Astrocyte (in vitro differentiated cells and primary cell): Measurements from ENCODE around the gene TUBE1. TPM values are rescaled to one million over a fixed set of nuclear protein-coding genes. Genes with fewer than 3 reads are reported as not detected.

Source experiments
- DNase-seq: peaks from one replicate; pipeline ENCODE4 v3.0.0-alpha.2; 2010; ENCODE audit warnings: low read depth
- FAIRE-seq: peaks from 2 replicates; lab custom pipeline; 2011; peaks lifted over from hg19 to GRCh38; lab: Jason Lieb, UNC
- H2AFZ ChIP-seq: 2 replicates; pipeline ENCODE4 v1.6.0; 2012; ENCODE audit warnings: low read depth, low read length, inconsistent platforms
- H3K27ac ChIP-seq: 2 replicates; pipeline ENCODE4 v1.5.1; 2011; ENCODE audit warnings: low read depth, low read length, inconsistent platforms
- H3K27me3 ChIP-seq: 2 replicates; pipeline ENCODE4 v1.6.0; 2011; ENCODE audit warnings: low read length, inconsistent platforms; ENCODE audit not compliant: insufficient read depth
- H3K36me3 ChIP-seq: 2 replicates; pipeline ENCODE4 v1.5.1; 2011; ENCODE audit warnings: low read length, inconsistent platforms; ENCODE audit not compliant: insufficient read depth
- H3K4me1 ChIP-seq: 2 replicates; pipeline ENCODE4 v1.5.1; 2011; ENCODE audit warnings: low read length, inconsistent platforms; ENCODE audit not compliant: insufficient read depth
- H3K4me2 ChIP-seq: 2 replicates; pipeline ENCODE4 v1.6.0; 2012; ENCODE audit warnings: low read length, inconsistent platforms
- H3K4me3 ChIP-seq: 2 replicates; pipeline ENCODE4 v1.5.1; 2011; ENCODE audit warnings: low read depth, mild to moderate bottlenecking, low read length, inconsistent platforms; ENCODE audit not compliant: insufficient read depth
- H3K79me2 ChIP-seq: 2 replicates; pipeline ENCODE4 v1.6.0; 2012; ENCODE audit warnings: mild to moderate bottlenecking, low read length, inconsistent platforms; ENCODE audit not compliant: insufficient read depth
- H3K9ac ChIP-seq: 2 replicates; pipeline ENCODE4 v1.6.0; 2012; ENCODE audit warnings: mild to moderate bottlenecking, low read length, inconsistent platforms
- H3K9me3 ChIP-seq: 2 replicates; pipeline ENCODE4 v1.5.1; 2012; ENCODE audit warnings: low read depth, mild to moderate bottlenecking, low read length, inconsistent platforms; ENCODE audit not compliant: insufficient read depth
- H4K20me1 ChIP-seq: 2 replicates; pipeline ENCODE4 v1.6.0; 2012; ENCODE audit warnings: low read length, inconsistent platforms; ENCODE audit not compliant: insufficient read depth
- H3K27ac Mint-ChIP-seq: one replicate; pipeline ENCODE4 v1.8.0; 2021; ENCODE audit warnings: mild to moderate bottlenecking, mixed read lengths; ENCODE audit not compliant: unreplicated experiment
- H3K27me3 Mint-ChIP-seq: one replicate; pipeline ENCODE4 v1.8.0; 2021; ENCODE audit warnings: low read depth, mixed read lengths; ENCODE audit not compliant: unreplicated experiment
- H3K36me3 Mint-ChIP-seq: one replicate; pipeline ENCODE4 v1.8.0; 2021; ENCODE audit warnings: low read depth, mixed read lengths; ENCODE audit not compliant: unreplicated experiment
- H3K4me1 Mint-ChIP-seq: one replicate; pipeline ENCODE4 v1.8.0; 2021; ENCODE audit warnings: low read depth, mixed read lengths; ENCODE audit not compliant: unreplicated experiment
- H3K4me3 Mint-ChIP-seq: one replicate; pipeline ENCODE4 v1.8.0; 2021; ENCODE audit warnings: mild to moderate bottlenecking, moderate library complexity, mixed read lengths; ENCODE audit not compliant: unreplicated experiment
- H3K9me3 Mint-ChIP-seq: one replicate; pipeline ENCODE4 v1.8.0; 2021; ENCODE audit warnings: mild to moderate bottlenecking, mixed read lengths; ENCODE audit not compliant: unreplicated experiment
- EZH2 ChIP-seq: IDR thresholded peaks from 2 replicates; pipeline ENCODE4 v1.6.1; 2012; ENCODE audit warnings: mild to moderate bottlenecking, low read length, inconsistent platforms; ENCODE audit not compliant: insufficient read depth
- total RNA-seq: library from RNA; stranded (reverse); gene quantifications from 2 replicates; pipeline ENCODE4 v1.2.1, GENCODE V29; 2021
- TF ChIP-seq, protein P1 (sequence below): IDR thresholded peaks from 2 replicates; pipeline ENCODE4 v1.5.1; 2011; ENCODE audit warnings: low read depth, mild to moderate bottlenecking, inconsistent platforms, low read length, moderate library complexity; ENCODE audit not compliant: insufficient read depth

TUBE1 gene
- total RNA-seq, 1 donor from 2014 or later, result 17.7 TPM

- no peak for DNase-seq
- no peaks in the 10 kb centered on the region for H3K36me3 ChIP-seq
- Mint-ChIP-seq H3K4me3 (no peak overlapping the region), H3K27me3 (peaks cover 8% of the 10 kb centered on the region), H3K9me3 (peaks cover 5% of the 10 kb centered on the region), H3K36me3 (peaks cover 5% of the 10 kb centered on the region), H3K27ac (no peak overlapping the region), H3K4me1 (peaks cover 3% of the 10 kb centered on the region)
- H3K79me2 ChIP-seq, result no peaks in the 10 kb centered on the region
- no peak overlapping the region for H3K9ac ChIP-seq
- H3K4me2 ChIP-seq, result no peak overlapping the region
- H2AFZ ChIP-seq, result no peak overlapping the region
- no peak overlapping the region for H3K4me3 ChIP-seq
- TF ChIP-seq, protein P1, sequence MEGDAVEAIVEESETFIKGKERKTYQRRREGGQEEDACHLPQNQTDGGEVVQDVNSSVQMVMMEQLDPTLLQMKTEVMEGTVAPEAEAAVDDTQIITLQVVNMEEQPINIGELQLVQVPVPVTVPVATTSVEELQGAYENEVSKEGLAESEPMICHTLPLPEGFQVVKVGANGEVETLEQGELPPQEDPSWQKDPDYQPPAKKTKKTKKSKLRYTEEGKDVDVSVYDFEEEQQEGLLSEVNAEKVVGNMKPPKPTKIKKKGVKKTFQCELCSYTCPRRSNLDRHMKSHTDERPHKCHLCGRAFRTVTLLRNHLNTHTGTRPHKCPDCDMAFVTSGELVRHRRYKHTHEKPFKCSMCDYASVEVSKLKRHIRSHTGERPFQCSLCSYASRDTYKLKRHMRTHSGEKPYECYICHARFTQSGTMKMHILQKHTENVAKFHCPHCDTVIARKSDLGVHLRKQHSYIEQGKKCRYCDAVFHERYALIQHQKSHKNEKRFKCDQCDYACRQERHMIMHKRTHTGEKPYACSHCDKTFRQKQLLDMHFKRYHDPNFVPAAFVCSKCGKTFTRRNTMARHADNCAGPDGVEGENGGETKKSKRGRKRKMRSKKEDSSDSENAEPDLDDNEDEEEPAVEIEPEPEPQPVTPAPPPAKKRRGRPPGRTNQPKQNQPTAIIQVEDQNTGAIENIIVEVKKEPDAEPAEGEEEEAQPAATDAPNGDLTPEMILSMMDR, result no peak
- no peak for TF ChIP-seq EZH2
- H3K27me3 ChIP-seq, result no peaks in the 10 kb centered on the region
- no peak overlapping the region for H3K27ac ChIP-seq
- no peaks in the 10 kb centered on the region for H3K4me1 ChIP-seq
- H3K9me3 ChIP-seq, result peaks cover 4% of the 10 kb centered on the region
- H4K20me1 ChIP-seq, result no peaks in the 10 kb centered on the region
- no peak for FAIRE-seq
Observed at GRCh38 chr6:112027942-112028674, 59.2 kb downstream of the TUBE1 start.

GRCh38 chr6:112026933-112027332 lies 60.3 kb downstream of the TUBE1 start:
- Histone ChIP-seq H3K9ac (no peak overlapping the region), H3K36me3 (no peaks in the 10 kb centered on the region), H2AFZ (no peak overlapping the region), H3K4me1 (no peaks in the 10 kb centered on the region), H3K27me3 (no peaks in the 10 kb centered on the region), H3K4me3 (no peak overlapping the region), H4K20me1 (no peaks in the 10 kb centered on the region), H3K79me2 (no peaks in the 10 kb centered on the region), H3K4me2 (no peak overlapping the region), H3K27ac (no peak overlapping the region), H3K9me3 (peaks cover 4% of the 10 kb centered on the region)
- Mint-ChIP-seq H3K36me3 (peaks cover 5% of the 10 kb centered on the region), H3K4me3 (no peak overlapping the region), H3K4me1 (peaks cover 3% of the 10 kb centered on the region), H3K27ac (no peak overlapping the region), H3K27me3 (peaks cover 7% of the 10 kb centered on the region), H3K9me3 (peaks cover 5% of the 10 kb centered on the region)
- FAIRE-seq (no peak), DNase-seq (no peak)
- TF ChIP-seq, protein P1, result no peak
- no peak for TF ChIP-seq EZH2

DNA sequence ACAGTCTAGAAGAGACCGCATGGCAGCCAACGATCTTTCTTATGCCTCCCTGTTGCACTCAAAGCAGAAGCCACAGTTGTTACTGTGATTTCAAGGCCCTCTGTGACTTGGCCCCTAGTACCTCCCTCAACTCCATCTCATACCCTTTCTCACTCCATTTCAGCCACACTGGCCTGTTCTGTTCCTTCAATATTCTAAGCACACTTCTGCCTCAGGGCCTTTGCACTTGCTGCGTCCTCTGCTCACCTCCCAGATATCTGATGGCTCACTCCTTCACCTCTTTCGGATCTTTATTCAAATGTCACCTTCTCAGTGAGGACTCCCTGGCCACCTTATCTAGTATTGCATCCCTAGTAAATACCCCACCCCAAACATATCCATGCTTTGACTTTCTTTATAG lies 62.8 kb downstream of the TUBE1 start:
- TF ChIP-seq, protein P1, result no peak
- TF ChIP-seq EZH2, result no peak

More for the DNA sequence above, 62.8 kb downstream of the TUBE1 start:
- no peaks in the 10 kb centered on the region for H3K4me1 ChIP-seq
- H3K27ac Mint-ChIP-seq, result no peak overlapping the region
- no peaks in the 10 kb centered on the region for H3K79me2 ChIP-seq
- H3K36me3 ChIP-seq, result no peaks in the 10 kb centered on the region
- no peaks in the 10 kb centered on the region for H3K27me3 ChIP-seq
- FAIRE-seq (no peak), DNase-seq (no peak)
- H3K4me2 ChIP-seq, result no peak overlapping the region
- H3K9me3 Mint-ChIP-seq, result peaks cover 5% of the 10 kb centered on the region
- H3K9me3 ChIP-seq, result peaks cover 4% of the 10 kb centered on the region
- H3K36me3 Mint-ChIP-seq, result peaks cover 5% of the 10 kb centered on the region
- H2AFZ ChIP-seq, result no peak overlapping the region
- H3K4me3 ChIP-seq, result no peak overlapping the region
- H3K4me3 Mint-ChIP-seq, result no peak overlapping the region
- peaks cover 5% of the 10 kb centered on the region for H3K27me3 Mint-ChIP-seq
- H3K4me1 Mint-ChIP-seq, result peaks cover 3% of the 10 kb centered on the region
- no peaks in the 10 kb centered on the region for H4K20me1 ChIP-seq
- no peak overlapping the region for H3K9ac ChIP-seq
- H3K27ac ChIP-seq, result no peak overlapping the region
